ENCODE measurements around the gene SCYL1.
A peak's percentile ranks its signal among the peaks of the same experiment; 100 is the strongest.

The SCYL1 gene

GRCh38 chr11:65574811-65575567 lies 50.1 kb downstream of the SCYL1 start:
- Histone ChIP-seq H3K27ac (ENCODE audit: low read depth, low read length, severe bottlenecking) (peak overlapping the region; percentile 75), H3K9me3 (ENCODE audit: control insufficient read depth, low read length) (no peaks in the 10 kb centered on the region), H3K4me3 (ENCODE audit: extremely low read depth, insufficient read depth, low read length, poor library complexity, severe bottlenecking) (peak overlapping the region; percentile 37), H3K4me1 (ENCODE audit: control insufficient read depth, insufficient read depth, low read length, poor library complexity, severe bottlenecking) (peaks cover 50% of the 10 kb centered on the region), H3K36me3 (ENCODE audit: control insufficient read depth, insufficient read depth, low read length) (peaks cover 12% of the 10 kb centered on the region)
- WGBS, 2 experiments (ENCODE audit: insufficient coverage in 2 of 2), result 9 to 15% methylated on average over 25 of the region's 28 CpGs

GRCh38 chr11:65575568-65576231 lies 50.8 kb downstream of the SCYL1 start, which contains the start of gene EHBP1L1:
EHBP1L1 (plus strand) TSS chr11:65576053; CDS start chr11:65576303, 250 bp downstream.
- Histone ChIP-seq H3K27ac (ENCODE audit: low read depth, low read length, severe bottlenecking) (peak within 1 kb of the TSS; percentile 75), H3K36me3 (ENCODE audit: control insufficient read depth, insufficient read depth, low read length) (peaks cover 12% of the 10 kb centered on the region), H3K9me3 (ENCODE audit: control insufficient read depth, low read length) (no peaks in the 10 kb centered on the region), H3K4me3 (ENCODE audit: extremely low read depth, insufficient read depth, low read length, poor library complexity, severe bottlenecking) (peak within 1 kb of the TSS; percentile 37), H3K4me1 (ENCODE audit: control insufficient read depth, insufficient read depth, low read length, poor library complexity, severe bottlenecking) (peaks cover 50% of the 10 kb centered on the region)
- WGBS, 2 experiments (ENCODE audit: insufficient coverage in 2 of 2), result 2 to 7% methylated on average over 26 to 47 of the region's 69 CpGs

- no peaks in the 10 kb centered on the region for H3K9me3 ChIP-seq (ENCODE audit: control insufficient read depth, low read length)
- peaks cover 46% of the 10 kb centered on the region for H3K4me1 ChIP-seq (ENCODE audit: control insufficient read depth, insufficient read depth, low read length, poor library complexity, severe bottlenecking)
- peak overlapping the region; percentile 37 for H3K4me3 ChIP-seq (ENCODE audit: extremely low read depth, insufficient read depth, low read length, poor library complexity, severe bottlenecking)
- WGBS, 2 experiments (ENCODE audit: insufficient coverage in 2 of 2), result 32 to 57% methylated on average over 9 to 24 of the region's 26 CpGs
- peaks cover 17% of the 10 kb centered on the region for H3K36me3 ChIP-seq (ENCODE audit: control insufficient read depth, insufficient read depth, low read length)
- no peak overlapping the region for H3K27ac ChIP-seq (ENCODE audit: low read depth, low read length, severe bottlenecking)
Observed at GRCh38 chr11:65576232-65576866, 51.5 kb downstream of the SCYL1 start.

- no peak overlapping the region for H3K27ac ChIP-seq (ENCODE audit: low read depth, low read length, severe bottlenecking)
- peak overlapping the region; percentile 37 for H3K4me3 ChIP-seq (ENCODE audit: extremely low read depth, insufficient read depth, low read length, poor library complexity, severe bottlenecking)
- WGBS, 2 experiments (ENCODE audit: insufficient coverage in 2 of 2), result 77 to 82% methylated on average over 14 to 15 of the region's 18 CpGs
- peaks cover 15% of the 10 kb centered on the region for H3K36me3 ChIP-seq (ENCODE audit: control insufficient read depth, insufficient read depth, low read length)
- peaks cover 39% of the 10 kb centered on the region for H3K4me1 ChIP-seq (ENCODE audit: control insufficient read depth, insufficient read depth, low read length, poor library complexity, severe bottlenecking)
- H3K9me3 ChIP-seq (ENCODE audit: control insufficient read depth, low read length), result no peaks in the 10 kb centered on the region
Observed at GRCh38 chr11:65576867-65577755, 52.2 kb downstream of the SCYL1 start.

GRCh38 chr11:65577756-65578109 lies 52.9 kb downstream of the SCYL1 start:
- 72 to 80% methylated on average over 7 to 8 of the region's 8 CpGs for WGBS, 2 experiments (ENCODE audit: insufficient coverage in 2 of 2)
- H3K4me3 ChIP-seq (ENCODE audit: extremely low read depth, insufficient read depth, low read length, poor library complexity, severe bottlenecking), result no peak overlapping the region
- H3K36me3 ChIP-seq (ENCODE audit: control insufficient read depth, insufficient read depth, low read length), result peaks cover 17% of the 10 kb centered on the region
- peaks cover 39% of the 10 kb centered on the region for H3K4me1 ChIP-seq (ENCODE audit: control insufficient read depth, insufficient read depth, low read length, poor library complexity, severe bottlenecking)
- no peaks in the 10 kb centered on the region for H3K9me3 ChIP-seq (ENCODE audit: control insufficient read depth, low read length)
- no peak overlapping the region for H3K27ac ChIP-seq (ENCODE audit: low read depth, low read length, severe bottlenecking)

- Histone ChIP-seq H3K36me3 (ENCODE audit: control insufficient read depth, insufficient read depth, low read length) (peaks cover 17% of the 10 kb centered on the region), H3K4me3 (ENCODE audit: extremely low read depth, insufficient read depth, low read length, poor library complexity, severe bottlenecking) (no peak overlapping the region), H3K9me3 (ENCODE audit: control insufficient read depth, low read length) (no peaks in the 10 kb centered on the region), H3K4me1 (ENCODE audit: control insufficient read depth, insufficient read depth, low read length, poor library complexity, severe bottlenecking) (peaks cover 37% of the 10 kb centered on the region), H3K27ac (ENCODE audit: low read depth, low read length, severe bottlenecking) (no peak overlapping the region)
- WGBS, 2 experiments (ENCODE audit: insufficient coverage in 2 of 2), result 90 to 91% methylated on average over 6 to 7 of the region's 7 CpGs
Observed at GRCh38 chr11:65578134-65578533, 53.3 kb downstream of the SCYL1 start.

GRCh38 chr11:65578667-65579066 lies 53.8 kb downstream of the SCYL1 start:
- WGBS, 2 experiments (ENCODE audit: insufficient coverage in 2 of 2), result 77 to 96% methylated on average over 3 of the region's 3 CpGs

GRCh38 chr11:65579291-65579690 lies 54.4 kb downstream of the SCYL1 start:
- peaks cover 28% of the 10 kb centered on the region for H3K4me1 ChIP-seq (ENCODE audit: control insufficient read depth, insufficient read depth, low read length, poor library complexity, severe bottlenecking)
- 92 to 94% methylated on average over 4 of the region's 4 CpGs for WGBS, 2 experiments (ENCODE audit: insufficient coverage in 2 of 2)

More at GRCh38 chr11:65578667-65579066, 53.8 kb downstream of the SCYL1 start:
- no peaks in the 10 kb centered on the region for H3K9me3 ChIP-seq (ENCODE audit: control insufficient read depth, low read length)
- H3K4me3 ChIP-seq (ENCODE audit: extremely low read depth, insufficient read depth, low read length, poor library complexity, severe bottlenecking), result no peak overlapping the region
- H3K4me1 ChIP-seq (ENCODE audit: control insufficient read depth, insufficient read depth, low read length, poor library complexity, severe bottlenecking), result peaks cover 31% of the 10 kb centered on the region
- H3K27ac ChIP-seq (ENCODE audit: low read depth, low read length, severe bottlenecking), result no peak overlapping the region
- H3K36me3 ChIP-seq (ENCODE audit: control insufficient read depth, insufficient read depth, low read length), result peaks cover 11% of the 10 kb centered on the region

GRCh38 chr11:65580031-65580692 lies 55.3 kb downstream of the SCYL1 start:
- Histone ChIP-seq H3K4me3 (ENCODE audit: extremely low read depth, insufficient read depth, low read length, poor library complexity, severe bottlenecking) (no peak overlapping the region), H3K27ac (ENCODE audit: low read depth, low read length, severe bottlenecking) (no peak overlapping the region), H3K9me3 (ENCODE audit: control insufficient read depth, low read length) (no peaks in the 10 kb centered on the region), H3K36me3 (ENCODE audit: control insufficient read depth, insufficient read depth, low read length) (peaks cover 9% of the 10 kb centered on the region), H3K4me1 (ENCODE audit: control insufficient read depth, insufficient read depth, low read length, poor library complexity, severe bottlenecking) (peaks cover 21% of the 10 kb centered on the region)
- WGBS, 2 experiments (ENCODE audit: insufficient coverage in 2 of 2), result 94% methylated on average over 12 to 14 of the region's 19 CpGs

More at GRCh38 chr11:65579291-65579690, 54.4 kb downstream of the SCYL1 start:
- Histone ChIP-seq H3K27ac (ENCODE audit: low read depth, low read length, severe bottlenecking) (no peak overlapping the region), H3K4me3 (ENCODE audit: extremely low read depth, insufficient read depth, low read length, poor library complexity, severe bottlenecking) (no peak overlapping the region), H3K36me3 (ENCODE audit: control insufficient read depth, insufficient read depth, low read length) (peaks cover 9% of the 10 kb centered on the region), H3K9me3 (ENCODE audit: control insufficient read depth, low read length) (no peaks in the 10 kb centered on the region)

- WGBS, 2 experiments (ENCODE audit: insufficient coverage in 2 of 2), result 82 to 100% methylated on average over 1 to 2 of the region's 8 CpGs
- no peak overlapping the region for H3K4me3 ChIP-seq (ENCODE audit: extremely low read depth, insufficient read depth, low read length, poor library complexity, severe bottlenecking)
- no peaks in the 10 kb centered on the region for H3K9me3 ChIP-seq (ENCODE audit: control insufficient read depth, low read length)
- peaks cover 18% of the 10 kb centered on the region for H3K4me1 ChIP-seq (ENCODE audit: control insufficient read depth, insufficient read depth, low read length, poor library complexity, severe bottlenecking)
- no peak overlapping the region for H3K27ac ChIP-seq (ENCODE audit: low read depth, low read length, severe bottlenecking)
- H3K36me3 ChIP-seq (ENCODE audit: control insufficient read depth, insufficient read depth, low read length), result peaks cover 10% of the 10 kb centered on the region
Observed at GRCh38 chr11:65580756-65581155, 55.9 kb downstream of the SCYL1 start.

Measured in mesodermal cell (in vitro differentiated cells).